Uterus (tissue), 4 donors: ENCODE results near the gene SRRM3. TPM values are rescaled to one million over a fixed set of nuclear protein-coding genes. Genes with fewer than 3 reads are reported as not detected.

ENCODE experiments used
- DNase-seq, 2 donors: peaks; one replicate each; pipeline ENCODE4 v3.0.0-alpha.2; 2019 to 2020
- H3K27ac ChIP-seq, 2 donors: fragments of 200-600 bp; sonication (generic); 1 replicate in 1 of 2; 2 replicates in 1 of 2; pipeline ENCODE4 v1.5.1; 2016 to 2018
- H3K27me3 ChIP-seq, 2 donors: fragments of 200-600 bp; sonication (generic); one replicate each; pipeline ENCODE4 v1.5.1; 2018 to 2019; ENCODE audit warnings: control low read depth in 1 of 2
- H3K36me3 ChIP-seq, 2 donors: fragments of 200-600 bp; sonication (generic); one replicate each; pipeline ENCODE4 v1.5.1; 2019; ENCODE audit warnings: control low read depth in 1 of 2
- H3K4me1 ChIP-seq, 2 donors: fragments of 200-600 bp; sonication (generic); one replicate each; pipeline ENCODE4 v1.5.1; 2018 to 2019; ENCODE audit warnings: control low read depth in 1 of 2
- H3K4me3 ChIP-seq, 2 donors: fragments of 200-600 bp; sonication (generic); 1 replicate in 1 of 2; 2 replicates in 1 of 2; pipeline ENCODE4 v1.5.1; 2018 to 2019; ENCODE audit warnings: mild to moderate bottlenecking in 1 of 2
- H3K9me3 ChIP-seq, 2 donors: fragments of 200-600 bp; sonication (generic); one replicate each; pipeline ENCODE4 v1.5.1; 2019; ENCODE audit warnings: control low read depth in 1 of 2
- CTCF ChIP-seq, 4 experiments: fragments of 200-600 bp in 2 of 4; fragments of 450-650 bp in 2 of 4; sonication (generic) in 2 of 4; IDR thresholded peaks; one replicate each; pipeline ENCODE4 v1.5.1; 2016 to 2019; ENCODE audit warnings: antibody characterized with exemption in 4 of 4, mild to moderate bottlenecking in 2 of 4, moderate library complexity in 1 of 4
- POLR2A ChIP-seq, 2 donors: fragments of 450-650 bp; IDR thresholded peaks; one replicate each; pipeline ENCODE4 v1.6.1; 2016; ENCODE audit warnings: antibody characterized with exemption in 2 of 2, mild to moderate bottlenecking in 1 of 2, moderate library complexity in 1 of 2
- intact Hi-C: fragments of 100-400 bp; cut with DNase I; formaldehyde crosslinking; loops from one replicate; pipeline ENCODE4 v1.15.1; 2023; ENCODE audit warnings: low total_unique reads
- total RNA-seq, 4 donors: library from RNA; depleted of rRNA in 3 of 4; stranded (reverse); fragments of >200 nt in 3 of 4; gene quantifications; one replicate each; pipeline versions ENCODE4 v1.1.0 to v1.2.4, GENCODE V29; 2014 to 2023
- donor health status: DM: yes; HTN: yes; CAD: no.

SRRM3 gene
- total RNA-seq, 4 donors from 2014 or later = 1.3 to 15.9 (median 6.0) TPM

- H3K9me3 ChIP-seq = no peaks in the 10 kb centered on the region
- DNase-seq = peak; percentile 71 to 76
- H3K4me3 ChIP-seq = peak overlapping the region; percentile 83 to 88
- H3K36me3 ChIP-seq = no peaks in the 10 kb centered on the region
- no peaks in the 10 kb centered on the region for H3K27me3 ChIP-seq
- H3K27ac ChIP-seq = peak overlapping the region; percentile 95 to 96
- TF ChIP-seq CTCF (IDR thresholded peaks at IDR 0.05) (peak in 2 of 4 experiments; percentile 18 to 19), POLR2A (IDR thresholded peaks at IDR 0.05) (no peak)
- no peaks in the 10 kb centered on the region for H3K4me1 ChIP-seq
- intact Hi-C loops = no loop called here
Measured at GRCh38 chr7:76318488-76319353, 117.0 kb downstream of the SRRM3 start.

- H3K9me3 ChIP-seq = no peaks in the 10 kb centered on the region
- intact Hi-C loops = no loop called here
- H3K4me3 ChIP-seq = no peak overlapping the region
- TF ChIP-seq CTCF (IDR thresholded peaks at IDR 0.05) (no peak), POLR2A (IDR thresholded peaks at IDR 0.05) (no peak)
- no peak for DNase-seq
- H3K36me3 ChIP-seq = no peaks in the 10 kb centered on the region
- no peaks in the 10 kb centered on the region for H3K27me3 ChIP-seq
- H3K27ac ChIP-seq = no peak overlapping the region
- H3K4me1 ChIP-seq = no peaks in the 10 kb centered on the region
Measured at GRCh38 chr7:76325092-76325491, 123.4 kb downstream of the SRRM3 start.

- TF ChIP-seq POLR2A (IDR thresholded peaks at IDR 0.05) (no peak), CTCF (IDR thresholded peaks at IDR 0.05) (no peak)
- DNase-seq = no peak
- no peak overlapping the region for H3K4me3 ChIP-seq
- no peaks in the 10 kb centered on the region for H3K27me3 ChIP-seq
- no peak overlapping the region for H3K27ac ChIP-seq
- H3K4me1 ChIP-seq = no peaks in the 10 kb centered on the region
- no peaks in the 10 kb centered on the region for H3K9me3 ChIP-seq
- intact Hi-C loops = no loop called here
- H3K36me3 ChIP-seq = no peaks in the 10 kb centered on the region
Measured at GRCh38 chr7:76325811-76326210, 124.1 kb downstream of the SRRM3 start.

GRCh38 chr7:76326646-76327233, 125.0 kb downstream of the SRRM3 start:
- intact Hi-C loops = no loop called here
- H3K9me3 ChIP-seq = no peaks in the 10 kb centered on the region

More at GRCh38 chr7:76326646-76327233, 125.0 kb downstream of the SRRM3 start:
- H3K27ac ChIP-seq = peak overlapping the region; percentile 34 to 45
- no peak for TF ChIP-seq CTCF (IDR thresholded peaks at IDR 0.05)
- TF ChIP-seq POLR2A (IDR thresholded peaks at IDR 0.05) = no peak
- H3K36me3 ChIP-seq = no peaks in the 10 kb centered on the region
- H3K27me3 ChIP-seq = no peaks in the 10 kb centered on the region
- no peaks in the 10 kb centered on the region for H3K4me1 ChIP-seq
- H3K4me3 ChIP-seq = no peak overlapping the region
- no peak for DNase-seq
